Measurements from ENCODE around the gene PHEX.

PHEX gene

DNA sequence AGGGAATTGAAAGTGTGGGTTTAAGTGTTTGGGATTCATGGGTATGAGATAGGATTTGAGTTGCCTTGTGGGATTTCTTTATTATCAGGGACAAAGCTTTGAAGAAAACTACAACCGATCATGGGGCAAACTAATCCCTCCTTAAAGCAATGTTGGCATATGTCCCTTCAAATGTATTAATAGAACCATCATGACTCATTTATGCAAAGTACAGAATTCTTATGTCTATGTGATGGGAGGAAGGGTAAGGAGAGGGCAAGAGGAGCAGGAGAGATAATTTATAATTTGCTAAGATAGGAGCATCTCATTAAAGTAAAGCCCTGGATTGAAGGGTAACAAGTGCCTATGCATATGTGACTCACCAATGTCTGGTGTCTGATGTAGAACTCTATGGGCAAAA, 94.2 kb downstream of the PHEX start:
- no peak for FAIRE-seq
- DNase-seq (ENCODE audit: insufficient read length, low spot score) = no peak
- TF ChIP-seq, protein P1, sequence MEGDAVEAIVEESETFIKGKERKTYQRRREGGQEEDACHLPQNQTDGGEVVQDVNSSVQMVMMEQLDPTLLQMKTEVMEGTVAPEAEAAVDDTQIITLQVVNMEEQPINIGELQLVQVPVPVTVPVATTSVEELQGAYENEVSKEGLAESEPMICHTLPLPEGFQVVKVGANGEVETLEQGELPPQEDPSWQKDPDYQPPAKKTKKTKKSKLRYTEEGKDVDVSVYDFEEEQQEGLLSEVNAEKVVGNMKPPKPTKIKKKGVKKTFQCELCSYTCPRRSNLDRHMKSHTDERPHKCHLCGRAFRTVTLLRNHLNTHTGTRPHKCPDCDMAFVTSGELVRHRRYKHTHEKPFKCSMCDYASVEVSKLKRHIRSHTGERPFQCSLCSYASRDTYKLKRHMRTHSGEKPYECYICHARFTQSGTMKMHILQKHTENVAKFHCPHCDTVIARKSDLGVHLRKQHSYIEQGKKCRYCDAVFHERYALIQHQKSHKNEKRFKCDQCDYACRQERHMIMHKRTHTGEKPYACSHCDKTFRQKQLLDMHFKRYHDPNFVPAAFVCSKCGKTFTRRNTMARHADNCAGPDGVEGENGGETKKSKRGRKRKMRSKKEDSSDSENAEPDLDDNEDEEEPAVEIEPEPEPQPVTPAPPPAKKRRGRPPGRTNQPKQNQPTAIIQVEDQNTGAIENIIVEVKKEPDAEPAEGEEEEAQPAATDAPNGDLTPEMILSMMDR (IDR thresholded peaks at IDR 0.05; ENCODE audit: insufficient read depth, missing control alignments) = no peak

DNA sequence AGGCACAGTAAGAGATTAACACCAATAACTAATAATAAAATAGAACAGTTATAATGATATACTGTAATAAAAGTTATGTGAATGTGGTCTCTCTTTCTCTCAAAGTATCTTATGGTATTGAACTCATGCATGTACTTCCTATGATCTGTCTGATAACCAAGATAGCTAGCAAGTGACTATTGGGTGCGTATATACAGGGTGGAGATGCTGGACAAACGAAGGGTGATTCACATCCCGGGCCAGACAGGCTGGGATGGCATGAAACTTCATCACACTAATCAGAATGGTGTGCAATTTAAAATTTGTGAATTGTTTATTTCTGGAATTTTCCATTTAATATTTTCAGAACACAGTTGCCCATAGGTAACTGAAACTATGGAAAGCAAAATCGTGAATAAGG, 96.8 kb downstream of the PHEX start:
- FAIRE-seq (no peak), DNase-seq (ENCODE audit: insufficient read length, low spot score) (no peak)
- TF ChIP-seq, protein P1 (IDR thresholded peaks at IDR 0.05; ENCODE audit: insufficient read depth, missing control alignments) = no peak

DNA sequence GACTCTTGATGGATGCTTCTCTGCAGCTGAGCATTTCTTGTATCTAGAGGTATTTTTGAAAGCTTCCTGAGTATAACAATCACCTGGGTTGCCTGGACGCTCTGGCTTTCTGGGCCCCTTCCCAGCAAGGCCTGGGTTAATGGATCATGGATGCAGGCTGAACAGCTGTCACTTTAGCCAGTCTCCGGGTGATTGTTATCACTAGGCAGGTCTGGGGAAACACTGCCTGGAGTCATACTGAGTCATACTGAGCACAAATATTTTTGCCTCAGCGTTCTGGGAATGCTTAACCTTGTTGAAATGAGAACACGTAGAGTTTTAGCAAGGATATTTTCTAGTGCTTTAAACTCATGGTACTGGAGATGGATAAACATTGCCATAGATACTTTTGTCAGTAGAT, 102.6 kb downstream of the PHEX start:
- FAIRE-seq (no peak), DNase-seq (ENCODE audit: insufficient read length, low spot score) (no peak)
- TF ChIP-seq, protein P1 (IDR thresholded peaks at IDR 0.05; ENCODE audit: insufficient read depth, missing control alignments) = no peak

DNA sequence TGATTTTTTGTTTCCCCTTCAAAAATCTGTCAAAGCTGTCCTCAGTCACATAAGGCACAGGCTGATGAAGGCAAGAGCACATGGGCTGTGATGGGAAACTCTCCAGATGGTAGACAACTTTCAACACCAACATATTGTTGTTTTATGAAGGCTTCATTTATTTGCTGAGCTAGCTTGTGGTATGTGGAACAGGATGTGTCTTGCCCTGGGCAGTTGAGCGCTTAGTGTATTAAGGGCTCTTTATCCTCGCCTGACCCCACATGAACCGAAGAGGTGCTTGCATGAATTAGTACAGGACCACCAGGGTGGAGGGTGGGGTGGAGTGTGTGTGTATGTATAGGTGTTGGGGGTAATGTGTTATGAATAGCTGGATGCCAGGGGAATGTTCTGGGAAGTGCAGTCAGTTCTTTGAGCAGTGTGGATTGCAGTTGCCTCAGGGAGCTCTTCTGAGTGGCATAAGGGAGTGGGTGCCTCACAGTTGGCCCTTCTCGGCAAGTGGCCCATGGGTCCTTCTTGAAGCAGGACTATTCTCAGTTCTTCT, 103.1 kb downstream of the PHEX start:
- DNase-seq (ENCODE audit: insufficient read length, low spot score) (no peak), FAIRE-seq (no peak)
- TF ChIP-seq, protein P1 (IDR thresholded peaks at IDR 0.05; ENCODE audit: insufficient read depth, missing control alignments) = no peak

DNA sequence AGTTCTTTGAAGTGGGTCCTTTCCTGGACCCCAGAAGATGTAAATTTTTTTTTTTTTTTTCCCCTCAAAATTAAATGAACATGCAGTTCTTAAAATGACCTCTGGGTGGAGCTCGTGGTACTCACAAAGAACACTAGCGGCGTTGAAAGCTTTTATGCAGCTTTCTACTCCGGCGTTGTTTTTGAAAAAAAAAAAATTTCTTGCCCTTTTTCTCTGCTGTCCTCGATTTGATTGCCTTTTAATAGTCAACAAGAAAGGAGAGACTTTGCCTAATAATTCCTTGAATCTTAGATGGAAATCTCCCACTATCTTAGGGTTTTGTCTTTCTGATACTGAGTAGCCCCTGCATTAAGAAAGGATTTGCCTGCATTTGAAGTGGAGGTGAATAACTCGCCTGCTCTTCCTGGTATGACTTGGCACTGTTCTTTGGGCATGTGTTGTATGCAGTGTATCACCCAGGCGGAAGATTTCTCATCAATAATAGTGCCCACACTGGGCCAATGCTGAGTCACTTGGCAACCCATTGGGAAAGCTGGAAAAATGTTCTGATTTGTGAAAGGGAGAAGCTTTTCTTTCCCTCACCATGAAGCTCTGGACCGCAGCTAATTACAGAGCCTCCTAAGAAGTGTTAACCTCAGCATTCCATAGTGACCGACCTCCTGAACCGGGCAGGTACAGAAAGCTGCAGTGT, 104.0 kb downstream of the PHEX start:
- no peak for DNase-seq (ENCODE audit: insufficient read length, low spot score)
- TF ChIP-seq, protein P1 (IDR thresholded peaks at IDR 0.05; ENCODE audit: insufficient read depth, missing control alignments) = peak; percentile 48
- no peak for FAIRE-seq

DNA sequence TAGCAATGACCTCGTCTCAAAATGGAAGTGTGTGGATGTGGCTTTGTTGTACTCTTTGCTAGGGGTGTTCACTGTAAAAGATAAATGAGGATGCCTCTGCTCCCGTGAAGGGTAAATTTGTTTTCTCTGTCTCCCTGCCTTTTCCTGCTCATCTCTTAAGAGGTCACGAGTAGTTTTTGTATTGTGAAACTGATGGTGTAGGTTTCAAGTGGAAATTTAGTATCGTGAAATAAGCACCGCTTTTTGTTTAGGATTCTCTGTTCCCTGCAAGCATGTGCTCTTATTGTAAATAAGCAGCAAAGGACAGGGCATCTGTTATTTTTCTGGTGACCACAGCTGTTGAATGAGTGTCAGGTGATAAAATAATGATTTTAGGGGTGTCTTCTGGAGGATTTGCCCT, 104.6 kb downstream of the PHEX start:
- TF ChIP-seq, protein P1 (IDR thresholded peaks at IDR 0.05; ENCODE audit: insufficient read depth, missing control alignments) = no peak
- DNase-seq (ENCODE audit: insufficient read length, low spot score) (no peak), FAIRE-seq (no peak)

GRCh38 chrX:22139822-22140221, 107.7 kb downstream of the PHEX start:
- TF ChIP-seq, protein P1 (IDR thresholded peaks at IDR 0.05; ENCODE audit: insufficient read depth, missing control alignments) = no peak
- no peak for DNase-seq (ENCODE audit: insufficient read length, low spot score)
- no peak for FAIRE-seq
